Lower leg skin (tissue), 3 donors: ENCODE data around the gene NOVA2.

Source experiments
- POLR2A ChIP-seq, 2 donors: fragments of 450-650 bp; IDR thresholded peaks; one replicate each; pipeline ENCODE4 v1.6.1; 2016 to 2017; ENCODE audit warnings: antibody characterized with exemption in 2 of 2, mild to moderate bottlenecking in 1 of 2, moderate library complexity in 1 of 2
- TF ChIP-seq, protein P1 (sequence below), 3 donors: fragments of 450-650 bp; IDR thresholded peaks; one replicate each; pipeline ENCODE4 v1.5.1; 2016; ENCODE audit warnings: antibody characterized with exemption in 3 of 3, mild to moderate bottlenecking in 3 of 3, moderate library complexity in 2 of 3

- TF ChIP-seq, protein P1, sequence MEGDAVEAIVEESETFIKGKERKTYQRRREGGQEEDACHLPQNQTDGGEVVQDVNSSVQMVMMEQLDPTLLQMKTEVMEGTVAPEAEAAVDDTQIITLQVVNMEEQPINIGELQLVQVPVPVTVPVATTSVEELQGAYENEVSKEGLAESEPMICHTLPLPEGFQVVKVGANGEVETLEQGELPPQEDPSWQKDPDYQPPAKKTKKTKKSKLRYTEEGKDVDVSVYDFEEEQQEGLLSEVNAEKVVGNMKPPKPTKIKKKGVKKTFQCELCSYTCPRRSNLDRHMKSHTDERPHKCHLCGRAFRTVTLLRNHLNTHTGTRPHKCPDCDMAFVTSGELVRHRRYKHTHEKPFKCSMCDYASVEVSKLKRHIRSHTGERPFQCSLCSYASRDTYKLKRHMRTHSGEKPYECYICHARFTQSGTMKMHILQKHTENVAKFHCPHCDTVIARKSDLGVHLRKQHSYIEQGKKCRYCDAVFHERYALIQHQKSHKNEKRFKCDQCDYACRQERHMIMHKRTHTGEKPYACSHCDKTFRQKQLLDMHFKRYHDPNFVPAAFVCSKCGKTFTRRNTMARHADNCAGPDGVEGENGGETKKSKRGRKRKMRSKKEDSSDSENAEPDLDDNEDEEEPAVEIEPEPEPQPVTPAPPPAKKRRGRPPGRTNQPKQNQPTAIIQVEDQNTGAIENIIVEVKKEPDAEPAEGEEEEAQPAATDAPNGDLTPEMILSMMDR (IDR thresholded peaks at IDR 0.05), result no peak
- TF ChIP-seq POLR2A (IDR thresholded peaks at IDR 0.05), result no peak
These were observed 45.6 kb upstream of the NOVA2 start for GRCh38 chr19:46019270-46019669.
